Activated T-cell treated with anti-CD3 and anti-CD28 coated beads, Interleukin-2, amount 50 U/mL, for 48 hours (primary cell): ENCODE measurements around the gene PLEKHG4.

Experiments used
- DNase-seq, 2 experiments: peaks; one replicate each; pipeline ENCODE4 v3.0.0-alpha.2; 2020

Gene PLEKHG4, protein sequence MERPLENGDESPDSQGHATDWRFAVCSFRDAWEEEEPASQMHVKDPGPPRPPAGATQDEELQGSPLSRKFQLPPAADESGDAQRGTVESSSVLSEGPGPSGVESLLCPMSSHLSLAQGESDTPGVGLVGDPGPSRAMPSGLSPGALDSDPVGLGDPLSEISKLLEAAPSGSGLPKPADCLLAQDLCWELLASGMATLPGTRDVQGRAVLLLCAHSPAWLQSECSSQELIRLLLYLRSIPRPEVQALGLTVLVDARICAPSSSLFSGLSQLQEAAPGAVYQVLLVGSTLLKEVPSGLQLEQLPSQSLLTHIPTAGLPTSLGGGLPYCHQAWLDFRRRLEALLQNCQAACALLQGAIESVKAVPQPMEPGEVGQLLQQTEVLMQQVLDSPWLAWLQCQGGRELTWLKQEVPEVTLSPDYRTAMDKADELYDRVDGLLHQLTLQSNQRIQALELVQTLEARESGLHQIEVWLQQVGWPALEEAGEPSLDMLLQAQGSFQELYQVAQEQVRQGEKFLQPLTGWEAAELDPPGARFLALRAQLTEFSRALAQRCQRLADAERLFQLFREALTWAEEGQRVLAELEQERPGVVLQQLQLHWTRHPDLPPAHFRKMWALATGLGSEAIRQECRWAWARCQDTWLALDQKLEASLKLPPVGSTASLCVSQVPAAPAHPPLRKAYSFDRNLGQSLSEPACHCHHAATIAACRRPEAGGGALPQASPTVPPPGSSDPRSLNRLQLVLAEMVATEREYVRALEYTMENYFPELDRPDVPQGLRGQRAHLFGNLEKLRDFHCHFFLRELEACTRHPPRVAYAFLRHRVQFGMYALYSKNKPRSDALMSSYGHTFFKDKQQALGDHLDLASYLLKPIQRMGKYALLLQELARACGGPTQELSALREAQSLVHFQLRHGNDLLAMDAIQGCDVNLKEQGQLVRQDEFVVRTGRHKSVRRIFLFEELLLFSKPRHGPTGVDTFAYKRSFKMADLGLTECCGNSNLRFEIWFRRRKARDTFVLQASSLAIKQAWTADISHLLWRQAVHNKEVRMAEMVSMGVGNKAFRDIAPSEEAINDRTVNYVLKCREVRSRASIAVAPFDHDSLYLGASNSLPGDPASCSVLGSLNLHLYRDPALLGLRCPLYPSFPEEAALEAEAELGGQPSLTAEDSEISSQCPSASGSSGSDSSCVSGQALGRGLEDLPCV

GRCh38 chr16:67279296-67280089 is at the start of gene PLEKHG4:
PLEKHG4 (plus strand) TSS chr16:67279532; CDS start chr16:67280045, 513 bp downstream.
- DNase-seq, result peak in 1 of 2 experiments; percentile 92

DNA sequence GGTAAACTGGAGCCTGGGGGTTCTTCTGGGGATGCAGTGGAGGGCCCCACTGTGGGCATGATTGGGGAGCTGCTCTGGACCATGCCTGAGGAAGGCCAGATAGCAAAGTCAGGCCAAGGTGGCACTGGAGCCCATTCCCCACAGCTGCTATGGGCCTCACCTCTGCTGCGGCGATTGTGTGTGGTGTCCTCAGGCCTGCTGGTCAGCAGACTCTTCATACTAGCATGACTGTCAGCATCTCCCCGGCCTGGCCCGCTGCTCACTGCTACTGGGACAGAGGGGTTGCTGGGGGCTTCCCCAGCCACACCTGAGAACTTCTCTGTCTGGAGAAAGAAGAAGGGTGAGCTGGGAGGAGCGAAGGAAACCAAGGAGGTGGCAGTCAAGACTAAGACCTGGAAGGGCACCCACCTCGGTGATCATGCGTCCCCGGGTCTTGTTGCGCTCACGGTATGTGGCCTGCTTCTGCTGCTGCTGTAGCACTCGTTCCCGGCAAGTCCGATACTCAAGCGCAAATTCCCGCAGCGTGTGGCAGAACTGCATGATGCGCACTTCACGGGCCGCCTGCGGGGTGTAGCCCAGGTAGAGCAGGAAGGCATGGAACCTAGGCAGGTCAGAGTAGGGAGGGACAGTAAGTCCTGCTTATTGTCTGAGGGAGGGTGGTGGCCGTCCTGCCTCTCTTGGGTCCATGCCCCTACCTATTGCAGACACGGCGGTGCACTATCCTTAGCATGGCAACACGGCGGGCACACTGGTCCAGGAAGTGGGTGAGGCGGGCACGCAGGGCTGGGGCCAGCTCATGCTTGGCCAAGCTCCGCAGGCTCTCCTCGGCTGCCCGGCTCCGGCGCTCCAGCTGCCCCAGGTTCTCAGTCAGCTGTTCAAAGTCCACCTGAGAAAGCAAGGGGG is 49.2 kb upstream of the PLEKHG4 start:
- no peak for DNase-seq

DNA sequence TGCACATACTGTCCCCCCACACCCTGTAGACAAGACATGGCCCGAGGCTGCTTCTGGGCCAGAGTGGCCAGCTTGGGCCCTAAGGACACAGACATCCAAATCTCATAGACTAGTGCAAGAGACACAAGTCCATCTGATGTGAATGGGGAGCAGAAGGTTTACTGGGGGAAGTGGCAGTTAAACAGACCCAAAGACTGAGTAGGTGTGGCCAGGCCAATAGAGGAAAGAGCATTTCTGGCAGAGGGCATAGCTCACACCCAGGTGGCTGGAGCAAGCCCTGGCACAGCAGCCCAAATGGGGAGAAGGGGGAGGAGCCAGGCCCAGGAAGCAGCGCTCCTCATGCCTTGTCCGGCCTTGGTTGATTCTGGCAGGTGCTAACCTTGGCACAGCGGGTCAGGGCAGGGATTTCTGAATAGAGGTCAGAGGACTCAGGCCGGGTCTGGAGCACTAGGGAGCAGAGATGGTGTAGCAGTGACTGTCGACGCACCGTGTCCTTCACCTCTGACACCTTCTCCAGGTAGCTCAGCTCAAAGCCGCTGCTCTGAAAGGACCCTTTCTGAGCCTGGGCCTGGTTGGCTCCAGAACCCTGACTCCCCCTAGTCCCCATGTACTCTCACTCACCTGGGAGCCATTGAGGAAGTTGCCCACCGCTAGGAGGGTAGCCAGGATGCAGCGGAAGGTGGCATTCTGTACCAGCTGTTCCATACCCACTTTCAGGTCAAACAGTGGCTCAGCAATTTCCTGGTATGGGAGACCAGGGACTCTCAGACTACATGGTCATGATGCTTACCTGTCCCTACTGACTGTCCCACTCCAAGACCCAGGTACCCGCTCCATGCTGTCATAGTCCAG is 48.3 kb upstream of the PLEKHG4 start:
- no peak for DNase-seq

DNA sequence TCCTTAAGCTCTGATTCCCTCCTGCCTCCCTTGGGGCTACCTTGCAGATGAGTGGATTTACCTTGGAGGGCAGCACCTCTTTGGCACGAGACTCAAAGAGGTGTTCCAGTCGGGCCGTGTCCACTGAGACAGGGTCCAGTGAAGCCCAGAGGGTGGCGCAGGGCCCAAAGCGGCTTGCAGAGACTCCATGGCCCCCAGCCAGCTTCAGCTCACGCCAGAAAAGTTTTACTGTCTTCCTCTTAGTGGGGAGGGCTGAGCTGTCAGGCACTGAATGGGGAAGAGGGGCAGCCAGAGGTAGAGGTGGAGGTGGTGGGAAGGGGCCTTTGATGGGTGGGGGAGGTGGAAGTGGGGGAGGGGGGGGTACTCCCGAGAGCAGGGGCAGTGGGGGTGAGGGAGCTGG is 45.7 kb upstream of the PLEKHG4 start:
- no peak for DNase-seq

GRCh38 chr16:67234180-67234597 is 45.1 kb upstream of the PLEKHG4 start:
- no peak for DNase-seq

GRCh38 chr16:67235816-67236562 is 43.3 kb upstream of the PLEKHG4 start:
- DNase-seq, result no peak

DNA sequence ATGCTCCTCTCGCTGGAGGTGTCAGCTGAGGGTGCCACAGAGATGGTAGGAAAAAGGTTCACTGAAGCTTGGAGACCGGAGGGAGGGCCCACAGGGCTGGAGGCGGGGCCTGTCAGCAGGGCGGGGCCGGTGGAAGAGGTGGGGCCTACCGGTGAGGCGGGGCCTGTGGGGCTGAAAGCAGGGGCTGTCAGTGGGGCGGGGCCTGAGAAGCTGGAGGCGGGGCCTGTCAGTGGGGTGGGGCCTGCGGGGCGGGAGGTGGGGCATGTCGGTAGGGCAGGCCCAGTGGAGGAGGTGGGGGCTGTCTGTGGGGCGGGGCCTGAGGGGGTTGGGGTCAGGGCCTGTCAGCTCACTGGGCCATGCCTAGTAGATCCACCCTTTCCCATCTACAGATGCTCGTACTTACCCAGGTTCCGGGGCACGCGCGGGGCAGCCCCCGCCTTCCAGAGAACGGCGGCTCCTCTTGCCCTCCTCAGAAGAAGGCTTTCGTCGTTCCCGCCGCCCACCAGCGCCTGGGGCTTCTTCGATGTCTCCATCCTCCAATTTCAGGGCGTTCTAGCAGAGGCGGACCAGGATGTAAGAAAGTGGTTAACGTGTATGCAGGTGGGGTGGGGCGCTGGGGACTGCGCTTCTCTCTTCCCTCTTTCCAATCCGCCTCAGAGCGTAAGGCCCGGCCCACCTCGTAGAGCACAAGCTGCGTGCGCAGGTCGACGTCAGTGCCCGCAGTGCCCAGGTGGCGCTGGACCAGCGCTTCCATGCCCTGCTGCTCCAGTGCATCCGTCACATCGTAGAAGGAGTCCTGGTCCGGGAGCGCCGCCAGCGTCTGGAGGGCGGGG is 42.6 kb upstream of the PLEKHG4 start:
- DNase-seq, result peak; percentile 94 to 95

- no peak for DNase-seq
Observed at GRCh38 chr16:67237396-67238277, 41.7 kb upstream of the PLEKHG4 start.

DNA sequence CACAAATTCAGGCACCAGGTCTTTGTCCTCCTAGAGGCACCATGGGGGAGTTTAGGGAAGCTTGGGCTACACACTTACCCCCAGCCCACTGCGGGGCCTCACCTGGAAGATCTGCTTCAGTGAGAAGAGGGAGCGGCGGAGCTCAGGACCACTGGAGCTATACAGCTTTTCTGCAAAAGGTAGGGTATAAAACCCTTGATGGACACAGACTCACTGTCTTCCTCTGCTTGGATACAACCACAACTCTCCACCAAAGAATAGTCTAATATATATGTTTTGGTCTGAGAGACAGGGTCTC is 41.1 kb upstream of the PLEKHG4 start:
- no peak for DNase-seq

GRCh38 chr16:67238806-67239470 is 40.4 kb upstream of the PLEKHG4 start:
- DNase-seq, result no peak

- DNase-seq, result no peak
Observed at GRCh38 chr16:67240506-67240905, 38.8 kb upstream of the PLEKHG4 start.

DNA sequence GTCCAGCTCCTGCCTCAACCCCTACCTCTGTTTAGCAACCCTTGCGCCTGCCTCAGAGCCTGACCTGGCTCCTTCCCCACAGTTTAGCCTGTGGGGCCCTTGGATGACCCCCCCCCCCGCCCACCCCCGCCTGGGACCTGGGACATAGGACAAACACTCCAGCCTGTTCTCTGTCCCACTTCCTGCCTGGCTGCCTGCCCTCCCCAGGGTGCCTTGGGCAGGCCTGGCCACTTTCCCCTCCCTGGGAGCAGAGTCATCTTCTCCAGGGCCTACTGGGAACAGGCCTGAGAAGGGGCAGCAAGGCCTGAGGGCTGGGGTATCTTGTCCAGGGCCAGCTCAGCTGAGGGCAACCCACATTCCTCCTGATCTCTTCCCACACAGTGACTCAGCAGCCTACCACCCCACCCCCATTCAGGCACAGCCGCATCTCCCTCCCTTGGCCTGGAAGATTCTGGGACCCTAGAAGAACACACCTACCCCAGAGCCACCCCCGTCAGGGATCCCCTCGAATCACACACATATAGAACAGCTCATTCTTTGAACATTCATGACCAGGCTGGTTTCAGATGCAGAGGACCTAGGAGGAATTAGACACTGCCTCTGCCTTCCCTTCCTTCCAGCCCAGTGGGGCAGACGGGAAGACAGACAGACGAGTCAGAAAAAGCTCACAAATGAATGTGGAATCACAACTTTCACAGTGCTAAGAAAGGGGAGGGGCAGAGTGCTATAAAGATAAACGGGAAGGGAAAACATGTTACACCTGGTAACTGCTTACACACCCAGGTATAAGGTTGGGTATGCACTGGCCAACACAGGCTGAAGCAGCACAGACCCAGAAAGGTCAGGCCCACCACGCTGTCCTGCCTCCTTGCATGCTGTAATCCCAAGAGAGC is 38.1 kb upstream of the PLEKHG4 start:
- DNase-seq, result no peak

- DNase-seq, result no peak
Observed at GRCh38 chr16:67242138-67242730, 37.1 kb upstream of the PLEKHG4 start.

DNA sequence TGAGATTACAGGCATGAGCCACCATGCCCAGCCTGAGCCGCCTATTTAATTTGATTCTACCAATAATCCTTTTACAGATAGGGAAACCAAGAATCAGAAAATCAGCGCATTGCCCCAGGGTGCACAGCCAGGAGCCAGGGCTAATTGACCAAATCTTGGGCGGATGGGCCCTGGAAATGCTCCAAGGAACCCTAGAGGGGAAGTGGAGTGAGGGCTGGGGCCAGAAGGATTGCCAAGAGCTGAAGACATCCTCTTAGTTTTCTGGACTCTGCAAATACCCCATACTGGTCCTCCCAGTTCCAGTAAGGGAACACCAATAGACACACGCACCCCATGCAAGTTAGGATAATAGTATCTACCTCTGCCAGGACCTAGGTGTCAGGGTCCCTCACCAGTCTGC is 35.9 kb upstream of the PLEKHG4 start:
- no peak for DNase-seq

DNA sequence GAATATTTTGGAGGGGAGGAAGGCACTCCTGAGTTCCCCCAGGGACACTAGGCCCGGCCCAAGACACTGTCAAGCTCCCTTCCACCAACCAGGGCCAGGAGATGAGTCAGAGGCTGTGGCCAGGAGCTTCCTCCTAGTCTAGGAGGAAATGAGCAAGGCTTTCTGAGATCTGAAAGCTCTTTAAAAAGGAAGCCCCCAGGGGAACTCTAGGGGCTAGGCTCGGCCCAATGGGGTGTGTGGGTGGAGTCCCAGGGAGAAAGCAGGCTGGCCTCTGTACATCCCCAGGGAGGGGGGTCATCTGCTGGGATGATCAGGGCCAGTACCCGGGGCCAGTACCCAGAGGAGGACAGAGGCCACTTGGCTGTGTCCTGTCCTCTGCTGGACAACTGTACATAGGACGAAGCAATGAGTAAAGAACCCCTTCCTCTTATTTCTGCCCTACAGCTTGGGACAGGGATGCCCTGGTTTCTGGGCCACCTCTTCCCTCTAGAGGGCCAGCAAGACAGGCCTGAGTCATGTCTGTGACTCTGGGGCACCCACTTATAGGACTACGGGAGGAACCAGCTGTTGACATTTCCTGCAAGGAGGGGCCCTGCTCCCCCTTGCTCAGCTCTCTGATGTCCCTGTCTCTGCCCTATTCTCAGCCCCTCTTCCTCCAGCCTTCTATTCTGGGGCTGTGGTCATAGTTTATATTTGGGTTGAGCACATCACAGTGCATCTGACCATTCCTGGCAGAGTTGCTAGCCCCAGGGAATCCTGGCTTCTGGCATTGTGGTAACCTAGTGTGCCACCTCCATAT is 34.7 kb upstream of the PLEKHG4 start:
- peak; percentile 84 to 86 for DNase-seq
